Heart left ventricle (tissue), 13 donors: ENCODE results near the gene RHBDF2.

ENCODE experiments used
- CTCF ChIP-seq, 12 donors: fragments of 200-600 bp; sonication (generic) in 4 of 12; IDR thresholded peaks; one replicate each; pipeline versions ENCODE4 v1.5.0 to v1.8.0; 2018 to 2022; ENCODE audit warnings: antibody characterized with exemption in 12 of 12, mild to moderate bottlenecking in 5 of 12
- POLR2A ChIP-seq, 2 donors: fragments of 450-650 bp; IDR thresholded peaks; one replicate each; pipeline ENCODE4 v1.6.1; 2017; ENCODE audit warnings: antibody characterized with exemption in 2 of 2, mild to moderate bottlenecking in 2 of 2, moderate library complexity in 2 of 2
- donor health status: ischemic (EF 13 %, LVEDD 7.1; RV severe dilation, severe dysfunction).
- donor health status: DM: no; HTN: yes; CAD: no.
- donor health status: DM: no; HTN: no; CAD: no.
- donor health status: ischemic (EF 25% LVEDD 6.9; RV normal size, moderate dysfunction).
- donor health status: ischemic (EF 25% LVEDD 5.7; RV mildly dilated, moderate dysfunction).
- donor health status: ischemic (EF 35%, LVEDD 5.7; RV mildly dilated, moderate dysfunction).
- donor health status: nonischemic (EF 11% LVEDD 7.7; RV severe dilation, severe dysfunction).
- donor health status: DM: yes; HTN: yes; CAD: no.
- donor health status: PGD.
- donor health status: ischemic (EF 29% LVEDD 5.4; RV normal size, mild dysfunction).
- donor health status: nonischemic (EF 23%, LVEDD 6.1; RV moderate dilation, normal function).

- no peak for TF ChIP-seq CTCF (IDR thresholded peaks at IDR 0.05)
- no peak for TF ChIP-seq POLR2A (IDR thresholded peaks at IDR 0.05)
These were observed 47.9 kb upstream of the RHBDF2 start for GRCh38 chr17:76549215-76549518.
